Mesendoderm (in vitro differentiated cells): ENCODE data around the gene LITAF.
"Not testable (repeated sequence)": the region's sequence is repeated elsewhere in the genome, so short reads cannot be mapped to it uniquely, and the experiment has no call there.

Experiments used
- DNase-seq: peaks from one replicate; pipeline ENCODE4 v3.0.0; 2013
- H2AK5ac ChIP-seq: 2 replicates; pipeline ENCODE4 v1.6.1; 2013; ENCODE audit warnings: low read length, inconsistent platforms
- H2BK120ac ChIP-seq: 2 replicates; pipeline ENCODE4 v1.6.1; 2013; ENCODE audit warnings: low read depth, mild to moderate bottlenecking, low read length, moderate library complexity, mixed read lengths
- H2BK15ac ChIP-seq: replicated peaks from 2 replicates; pipeline ENCODE4 v1.6.1; 2013; ENCODE audit warnings: low read depth, mild to moderate bottlenecking, moderate library complexity
- H2BK5ac ChIP-seq: 2 replicates; pipeline ENCODE4 v1.6.1; 2013; ENCODE audit warnings: low read length, inconsistent platforms
- H3K18ac ChIP-seq: 2 replicates; pipeline ENCODE4 v1.6.1; 2013; ENCODE audit warnings: mild to moderate bottlenecking, low read length, mixed read lengths
- H3K23ac ChIP-seq: one replicate; pipeline ENCODE4 v1.6.1; 2013; ENCODE audit warnings: low read length
- H3K27ac ChIP-seq: 2 replicates; pipeline ENCODE4 v1.5.1; 2013; ENCODE audit warnings: low read depth, mild to moderate bottlenecking, inconsistent platforms, low read length, moderate library complexity
- H3K27me3 ChIP-seq: 2 replicates; pipeline ENCODE4 v1.6.1; 2013; ENCODE audit warnings: low read length, control low read depth, mild to moderate bottlenecking, inconsistent platforms; ENCODE audit not compliant: insufficient read depth, poor library complexity
- H3K36me3 ChIP-seq: 2 replicates; pipeline ENCODE4 v1.6.1; 2013; ENCODE audit warnings: low read length, inconsistent platforms; ENCODE audit not compliant: control insufficient read depth, insufficient read depth
- H3K4ac ChIP-seq: one replicate; pipeline ENCODE4 v1.6.1; 2013; ENCODE audit warnings: low read depth, mild to moderate bottlenecking, low read length, moderate library complexity
- H3K4me1 ChIP-seq: 2 replicates; pipeline ENCODE4 v1.6.1; 2013; ENCODE audit warnings: low read depth, low read length, inconsistent platforms; ENCODE audit not compliant: control insufficient read depth
- H3K4me2 ChIP-seq: 2 replicates; pipeline ENCODE4 v1.6.1; 2013; ENCODE audit warnings: low read length
- H3K4me3 ChIP-seq: 2 replicates; pipeline ENCODE4 v1.5.1; 2013; ENCODE audit warnings: mild to moderate bottlenecking, low read length
- H3K56ac ChIP-seq: one replicate; pipeline ENCODE4 v1.6.1; 2013; ENCODE audit warnings: low read length
- H3K79me1 ChIP-seq: 2 replicates; pipeline ENCODE4 v1.6.1; 2013; ENCODE audit warnings: low read length, inconsistent platforms
- H3K79me2 ChIP-seq: 2 replicates; pipeline ENCODE4 v1.6.1; 2013; ENCODE audit warnings: mild to moderate bottlenecking, low read length; ENCODE audit not compliant: control insufficient read depth, insufficient read depth
- H3K9ac ChIP-seq: 2 replicates; pipeline ENCODE4 v1.6.1; 2013; ENCODE audit warnings: low read length, inconsistent platforms
- H4K5ac ChIP-seq: one replicate; pipeline ENCODE4 v1.6.1; 2013; ENCODE audit warnings: low read length
- H4K8ac ChIP-seq: one replicate; pipeline ENCODE4 v1.6.1; 2013; ENCODE audit warnings: low read depth, mild to moderate bottlenecking, control low read depth, low read length, moderate library complexity
- WGBS: extraction: QIAGEN DNeasy Blood & Tissue Kit; methylation state at CpG from one replicate; pipeline ENCODE4 v1.1.7; 2013; ENCODE audit warnings: low lambda C conversion rate, missing lambda C conversion rate; ENCODE audit not compliant: insufficient coverage; ENCODE audit errors: extremely low coverage; 5-methylcytosine and 5-hydroxymethylcytosine counted together

LITAF gene

GRCh38 chr16:11593076-11593475 lies 6.4 kb upstream of the LITAF start:
- not testable (repeated sequence) for DNase-seq, H2BK120ac ChIP-seq, H2AK5ac ChIP-seq, H3K4me3 ChIP-seq, H2BK15ac ChIP-seq, H3K27me3 ChIP-seq, H3K79me1 ChIP-seq, H3K4ac ChIP-seq, H4K5ac ChIP-seq, H3K79me2 ChIP-seq, H3K36me3 ChIP-seq, H2BK5ac ChIP-seq, H3K18ac ChIP-seq, H3K4me2 ChIP-seq, H3K27ac ChIP-seq, H3K23ac ChIP-seq, H3K9ac ChIP-seq, H3K56ac ChIP-seq, H3K4me1 ChIP-seq, H4K8ac ChIP-seq
- no CpG with 5 or more reads among the region's 9 CpGs for WGBS

- H2AK5ac ChIP-seq, H4K8ac ChIP-seq, DNase-seq, H2BK15ac ChIP-seq, H3K79me2 ChIP-seq, H3K4me1 ChIP-seq, H3K4ac ChIP-seq, H3K4me3 ChIP-seq, H3K27ac ChIP-seq, H3K27me3 ChIP-seq, H2BK5ac ChIP-seq, H3K4me2 ChIP-seq, H3K9ac ChIP-seq, H3K18ac ChIP-seq, H3K23ac ChIP-seq, H3K79me1 ChIP-seq, H3K36me3 ChIP-seq, H4K5ac ChIP-seq, H2BK120ac ChIP-seq, H3K56ac ChIP-seq: not testable (repeated sequence)
- no CpG with 5 or more reads among the region's 5 CpGs for WGBS
Measured at GRCh38 chr16:11591630-11592029, 4.9 kb upstream of the LITAF start.

DNA sequence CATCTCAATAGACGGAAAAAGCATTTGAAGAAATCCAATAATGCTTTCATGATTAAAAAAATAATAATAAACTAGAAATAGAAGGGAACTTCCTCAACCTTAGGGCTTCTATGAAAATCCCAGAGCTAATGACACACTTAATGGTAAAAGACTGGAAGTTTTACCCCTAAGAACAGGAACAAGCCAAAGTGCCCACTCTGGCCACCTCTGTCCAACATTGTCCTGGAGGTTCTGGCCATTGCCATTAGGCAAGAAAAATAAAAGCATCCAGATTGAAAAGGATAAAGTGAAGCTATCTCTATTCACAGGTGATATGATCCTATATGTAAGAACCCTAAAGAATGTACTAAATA lies 2.5 kb upstream of the LITAF start:
- Histone ChIP-seq H3K4me3 (no peak overlapping the region), H3K9ac (no peak overlapping the region)
- no peak for DNase-seq

DNA sequence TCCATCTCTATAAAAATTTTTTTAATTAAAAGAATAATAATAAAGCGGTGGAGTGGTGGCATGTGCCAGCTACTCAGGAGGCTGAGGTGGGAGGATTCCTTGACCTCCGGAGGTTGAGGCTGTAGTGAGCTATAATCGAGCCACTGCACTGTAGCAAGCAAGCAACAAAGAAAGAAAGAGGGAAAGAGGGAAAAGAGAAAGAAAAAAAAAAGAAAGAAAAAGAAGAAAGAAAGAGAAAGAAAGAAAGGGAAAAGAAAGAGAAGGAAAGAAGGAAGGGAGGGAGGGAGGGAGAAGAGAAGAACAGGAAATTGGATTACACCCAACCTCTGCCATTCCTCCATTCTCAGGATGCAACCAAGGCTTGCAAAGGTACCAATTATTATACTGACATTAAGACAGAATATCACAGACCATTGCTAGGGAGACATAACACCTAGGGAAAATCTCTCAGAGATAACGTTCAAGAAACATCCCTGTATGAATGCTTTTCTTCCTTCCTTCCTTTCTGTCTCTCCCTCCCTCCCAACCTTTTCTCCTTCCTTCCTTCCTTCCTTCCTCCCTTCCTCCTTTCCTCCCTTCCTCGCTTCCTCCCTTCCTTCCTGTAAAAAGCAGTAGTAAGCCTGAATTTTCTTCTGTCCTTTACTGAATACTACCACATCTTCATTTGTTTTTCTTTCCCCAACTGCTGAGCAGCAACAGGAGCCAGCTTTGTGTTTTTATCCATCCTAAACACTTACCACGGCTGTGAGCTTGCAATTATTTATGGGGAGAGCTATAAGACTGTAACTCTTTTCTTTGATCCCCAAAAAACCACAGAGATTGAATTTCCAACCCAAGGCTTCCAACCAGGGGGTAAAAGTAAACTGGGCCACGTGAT lies 1.8 kb upstream of the LITAF start:
- H3K56ac ChIP-seq: no peak overlapping the region
- peaks cover 4% of the 10 kb centered on the region for H3K4me1 ChIP-seq
- no peak overlapping the region for H2BK15ac ChIP-seq
- no peak overlapping the region for H3K4ac ChIP-seq
- no peak overlapping the region for H2BK5ac ChIP-seq
- H2AK5ac ChIP-seq: no peak overlapping the region
- no peaks in the 10 kb centered on the region for H3K27me3 ChIP-seq
- H3K79me2 ChIP-seq: peaks cover 7% of the 10 kb centered on the region
- H3K27ac ChIP-seq: no peak overlapping the region
- H4K8ac ChIP-seq: no peak overlapping the region
- no peak overlapping the region for H2BK120ac ChIP-seq
- no CpG with 5 or more reads among the region's 7 CpGs for WGBS
- H4K5ac ChIP-seq: no peak overlapping the region
- DNase-seq: no peak
- H3K9ac ChIP-seq: no peak overlapping the region
- H3K79me1 ChIP-seq: peaks cover 7% of the 10 kb centered on the region
- no peak overlapping the region for H3K23ac ChIP-seq
- H3K18ac ChIP-seq: no peak overlapping the region
- no peak overlapping the region for H3K4me3 ChIP-seq
- no peak overlapping the region for H3K4me2 ChIP-seq
- H3K36me3 ChIP-seq: no peaks in the 10 kb centered on the region

More for the DNA sequence above, 2.5 kb upstream of the LITAF start:
- peaks cover 7% of the 10 kb centered on the region for H3K79me2 ChIP-seq
- no peaks in the 10 kb centered on the region for H3K27me3 ChIP-seq
- no peak overlapping the region for H3K18ac ChIP-seq
- H3K4me2 ChIP-seq: no peak overlapping the region
- H4K5ac ChIP-seq: no peak overlapping the region
- H2BK15ac ChIP-seq: no peak overlapping the region
- H3K36me3 ChIP-seq: no peaks in the 10 kb centered on the region
- H2BK120ac ChIP-seq: no peak overlapping the region
- no peak overlapping the region for H3K56ac ChIP-seq
- H3K23ac ChIP-seq: no peak overlapping the region
- peaks cover 4% of the 10 kb centered on the region for H3K4me1 ChIP-seq
- H3K79me1 ChIP-seq: peaks cover 7% of the 10 kb centered on the region
- H2BK5ac ChIP-seq: no peak overlapping the region
- no peak overlapping the region for H4K8ac ChIP-seq
- H2AK5ac ChIP-seq: no peak overlapping the region
- no peak overlapping the region for H3K27ac ChIP-seq
- no CpG with 5 or more reads among the region's 1 CpG for WGBS
- no peak overlapping the region for H3K4ac ChIP-seq

DNA sequence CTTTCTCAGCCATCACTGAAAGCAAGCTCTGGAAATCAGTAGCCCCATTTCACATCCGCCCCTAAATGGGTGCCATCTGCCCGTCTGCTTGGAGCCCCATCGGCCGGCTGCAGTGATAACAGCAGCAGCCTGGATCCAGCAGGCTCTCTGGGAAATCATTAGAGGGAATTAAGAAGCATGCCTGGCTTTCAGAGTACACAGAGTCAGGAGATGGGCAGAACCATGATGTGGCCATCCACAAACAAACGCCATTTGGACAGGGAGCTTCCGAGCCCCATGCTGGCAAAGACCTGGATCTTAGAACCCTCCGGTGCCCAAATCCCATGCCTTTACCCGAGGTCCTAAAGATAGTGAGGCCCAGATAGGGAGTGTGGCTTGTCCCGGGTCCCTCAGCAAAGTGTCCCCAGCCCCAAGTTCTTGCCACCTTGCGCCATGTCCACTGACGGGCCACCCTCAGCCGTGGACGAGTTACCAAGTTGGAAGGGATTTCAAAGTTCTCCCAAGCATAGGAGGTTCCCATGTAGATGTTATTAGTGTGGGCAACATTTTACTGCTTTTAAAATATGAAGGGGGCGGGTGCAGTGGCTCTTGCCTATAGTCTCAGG lies 1.0 kb upstream of the LITAF start:
- H3K9ac ChIP-seq: peak overlapping the region; percentile 80
- no CpG with 5 or more reads among the region's 14 CpGs for WGBS
- H2BK5ac ChIP-seq: no peak overlapping the region
- no peak overlapping the region for H3K27ac ChIP-seq
- H2BK120ac ChIP-seq: no peak overlapping the region
- H4K5ac ChIP-seq: no peak overlapping the region
- H3K79me1 ChIP-seq: peaks cover 9% of the 10 kb centered on the region
- H3K18ac ChIP-seq: peak overlapping the region; percentile 31
- peak overlapping the region; percentile 43 for H2AK5ac ChIP-seq
- H2BK15ac ChIP-seq: no peak overlapping the region
- H3K56ac ChIP-seq: peak overlapping the region; percentile 94
- H3K79me2 ChIP-seq: peaks cover 7% of the 10 kb centered on the region
- peak overlapping the region; percentile 84 for H3K4ac ChIP-seq
- H3K27me3 ChIP-seq: no peaks in the 10 kb centered on the region
- no peaks in the 10 kb centered on the region for H3K36me3 ChIP-seq
- peak overlapping the region; percentile 17 for H3K23ac ChIP-seq
- DNase-seq: no peak
- H3K4me1 ChIP-seq: peaks cover 6% of the 10 kb centered on the region
- H3K4me2 ChIP-seq: peak overlapping the region; percentile 13
- H3K4me3 ChIP-seq: no peak overlapping the region
- no peak overlapping the region for H4K8ac ChIP-seq
